Measurements from ENCODE around the gene MDH2.

GRCh38 chr7:76065016-76065612 lies 17.2 kb downstream of the MDH2 start:
- no peak for TF ChIP-seq GATA3 (IDR thresholded peaks at IDR 0.05; ENCODE audit: low read depth, low read length)
- no peak for TF ChIP-seq GATA2 (IDR thresholded peaks at IDR 0.05; ENCODE audit: low read depth, low read length)
